DOHH2 (cell line): Measurements from ENCODE around the gene ODC1.

ENCODE experiments used
- H3F3A ChIP-seq: fragments of 200-600 bp; sonication (generic), shearing (Covaris generic); 2 replicates; pipeline ENCODE4 v1.6.0; 2016; ENCODE audit warnings: antibody characterized with exemption, mild to moderate bottlenecking; ENCODE audit not compliant: control insufficient read depth, insufficient read depth
- H3K27ac ChIP-seq: fragments of 200-600 bp; sonication (generic); 2 replicates; pipeline ENCODE4 v1.5.1; 2014; ENCODE audit warnings: low read depth, mild to moderate bottlenecking, low read length, moderate library complexity
- H3K27me3 ChIP-seq: fragments of 200-600 bp; sonication (generic); 2 replicates; pipeline ENCODE4 v1.6.1; 2014; ENCODE audit warnings: mild to moderate bottlenecking, low read length, mixed read lengths; ENCODE audit not compliant: control insufficient read depth
- H3K36me3 ChIP-seq: fragments of 200-600 bp; sonication (generic); 2 replicates; pipeline ENCODE4 v1.6.1; 2014; ENCODE audit warnings: mild to moderate bottlenecking, low read length, moderate library complexity, mixed read lengths; ENCODE audit not compliant: control insufficient read depth
- H3K4me1 ChIP-seq: fragments of 200-600 bp; sonication (generic); 2 replicates; pipeline ENCODE4 v1.6.1; 2014; ENCODE audit warnings: mild to moderate bottlenecking, low read length, mixed read lengths; ENCODE audit not compliant: control insufficient read depth
- H3K4me2 ChIP-seq: fragments of 200-600 bp; sonication (generic); 2 replicates; pipeline ENCODE4 v1.6.0; 2014; ENCODE audit warnings: mild to moderate bottlenecking, low read length, moderate library complexity
- H3K4me3 ChIP-seq: fragments of 200-600 bp; sonication (generic); 2 replicates; pipeline ENCODE4 v1.5.1; 2014; ENCODE audit warnings: mild to moderate bottlenecking, low read length, mixed read lengths
- H3K79me2 ChIP-seq: fragments of 200-600 bp; sonication (generic); 2 replicates; pipeline ENCODE4 v1.6.1; 2014; ENCODE audit warnings: mild to moderate bottlenecking, low read length, mixed read lengths; ENCODE audit not compliant: control insufficient read depth
- H3K9me2 ChIP-seq: fragments of 200-600 bp; sonication (generic); replicated peaks from 2 replicates; pipeline ENCODE4 v1.6.1; 2014; ENCODE audit warnings: mild to moderate bottlenecking, low read length, mixed read lengths; ENCODE audit not compliant: control insufficient read depth
- H3K9me3 ChIP-seq: fragments of 200-600 bp; sonication (generic); 2 replicates; pipeline ENCODE4 v1.6.1; 2014; ENCODE audit warnings: antibody characterized with exemption, low read length, mixed read lengths; ENCODE audit not compliant: control insufficient read depth, insufficient read depth
- H4K20me1 ChIP-seq: fragments of 200-600 bp; sonication (generic); 2 replicates; pipeline ENCODE4 v1.6.0; 2014; ENCODE audit warnings: low read depth, mild to moderate bottlenecking, antibody characterized with exemption, low read length, moderate library complexity; ENCODE audit not compliant: control insufficient read depth, insufficient read depth
- CTCF ChIP-seq: fragments of 200-600 bp; sonication (generic); IDR thresholded peaks from one replicate; pipeline ENCODE4 v1.5.1; 2014; ENCODE audit warnings: antibody characterized with exemption, mild to moderate bottlenecking, low read depth, low read length; ENCODE audit not compliant: poor library complexity, severe bottlenecking
- EZH2phosphoT487 ChIP-seq: fragments of 200-600 bp; sonication (generic); IDR thresholded peaks from 2 replicates; pipeline ENCODE4 v1.6.1; 2017; ENCODE audit warnings: borderline replicate concordance, mild to moderate bottlenecking, antibody characterized with exemption, low read length, moderate library complexity, mixed read lengths

The ODC1 gene

GRCh38 chr2:10481055-10481665, 33.0 kb upstream of the ODC1 start:
- no peaks in the 10 kb centered on the region for H3F3A ChIP-seq
- peaks cover 11% of the 10 kb centered on the region for H3K4me1 ChIP-seq
- H3K9me3 ChIP-seq: no peaks in the 10 kb centered on the region
- H3K36me3 ChIP-seq: no peaks in the 10 kb centered on the region
- H3K4me3 ChIP-seq: no peak overlapping the region
- no peak overlapping the region for H3K27ac ChIP-seq
- H4K20me1 ChIP-seq: no peaks in the 10 kb centered on the region
- H3K9me2 ChIP-seq: no peaks in the 10 kb centered on the region
- no peak overlapping the region for H3K4me2 ChIP-seq
- no peak for TF ChIP-seq CTCF
- no peak for TF ChIP-seq EZH2phosphoT487
- no peaks in the 10 kb centered on the region for H3K79me2 ChIP-seq
- peaks cover 9% of the 10 kb centered on the region for H3K27me3 ChIP-seq

GRCh38 chr2:10480359-10480949, 32.3 kb upstream of the ODC1 start:
- Histone ChIP-seq H3K4me2 (no peak overlapping the region), H3F3A (no peaks in the 10 kb centered on the region), H3K79me2 (no peaks in the 10 kb centered on the region), H3K4me1 (peaks cover 11% of the 10 kb centered on the region), H3K27ac (no peak overlapping the region), H3K4me3 (no peak overlapping the region), H3K27me3 (peaks cover 9% of the 10 kb centered on the region), H3K9me3 (no peaks in the 10 kb centered on the region), H3K36me3 (no peaks in the 10 kb centered on the region), H3K9me2 (no peaks in the 10 kb centered on the region), H4K20me1 (no peaks in the 10 kb centered on the region)
- TF ChIP-seq EZH2phosphoT487 (no peak), CTCF (no peak)

GRCh38 chr2:10478916-10479315, 30.8 kb upstream of the ODC1 start:
- no peaks in the 10 kb centered on the region for H4K20me1 ChIP-seq
- H3K9me3 ChIP-seq: no peaks in the 10 kb centered on the region
- H3F3A ChIP-seq: no peaks in the 10 kb centered on the region
- H3K9me2 ChIP-seq: no peaks in the 10 kb centered on the region
- H3K4me3 ChIP-seq: no peak overlapping the region
- TF ChIP-seq EZH2phosphoT487 (no peak), CTCF (no peak)
- H3K27me3 ChIP-seq: peaks cover 3% of the 10 kb centered on the region; the same call in 1 of the 2 replicates
- no peak overlapping the region for H3K4me2 ChIP-seq
- H3K79me2 ChIP-seq: no peaks in the 10 kb centered on the region
- H3K36me3 ChIP-seq: no peaks in the 10 kb centered on the region
- H3K4me1 ChIP-seq: peaks cover 11% of the 10 kb centered on the region
- no peak overlapping the region for H3K27ac ChIP-seq
